SJCRH30 (cell line): Measurements from ENCODE around the gene CTBP1. TPM values are rescaled to one million over a fixed set of nuclear protein-coding genes. Genes with fewer than 3 reads are reported as not detected.

Experiments used
- DNase-seq, 2 experiments: peaks; one replicate each; pipeline ENCODE4 v3.0.0-alpha.2; 2015 to 2020
- H3K27ac ChIP-seq: fragments of 250-450 bp; sonication (Bioruptor Pico); 2 replicates; pipeline ENCODE4 v1.5.1; 2020; ENCODE audit warnings: mild to moderate bottlenecking, moderate library complexity
- H3K27me3 ChIP-seq: fragments of 250-450 bp; sonication (Bioruptor Pico); 2 replicates; pipeline ENCODE4 v1.5.1; 2020; ENCODE audit warnings: mild to moderate bottlenecking, moderate library complexity
- H3K36me3 ChIP-seq: fragments of 250-450 bp; sonication (Bioruptor Pico); 2 replicates; pipeline ENCODE4 v1.5.1; 2020; ENCODE audit warnings: mild to moderate bottlenecking, moderate library complexity
- H3K4me1 ChIP-seq: fragments of 250-450 bp; sonication (Bioruptor Pico); 2 replicates; pipeline ENCODE4 v1.5.1; 2020; ENCODE audit warnings: mild to moderate bottlenecking, moderate library complexity
- H3K4me3 ChIP-seq: fragments of 250-450 bp; sonication (Bioruptor Pico); 2 replicates; pipeline ENCODE4 v1.5.1; 2020; ENCODE audit warnings: mild to moderate bottlenecking, moderate library complexity
- H3K9me3 ChIP-seq: fragments of 250-450 bp; sonication (Bioruptor Pico); replicated peaks from 2 replicates; pipeline ENCODE4 v1.5.1; 2020; ENCODE audit warnings: mild to moderate bottlenecking, moderate library complexity
- total RNA-seq: library from RNA; depleted of rRNA; stranded (reverse); fragments of >200 nt; shearing (Covaris generic); gene quantifications from 2 replicates; pipeline ENCODE4 v1.2.3, GENCODE V29; 2014

Gene CTBP1
- total RNA-seq, 1 experiment from 2014 or later, result 141 TPM

- no peaks in the 10 kb centered on the region for H3K36me3 ChIP-seq
- H3K9me3 ChIP-seq, result peaks cover 8% of the 10 kb centered on the region; the same call in 1 of the 2 replicates
- no peaks in the 10 kb centered on the region for H3K27me3 ChIP-seq
- no peak overlapping the region for H3K27ac ChIP-seq
- no peak for DNase-seq
- H3K4me1 ChIP-seq, result peaks cover 18% of the 10 kb centered on the region
- no peak overlapping the region for H3K4me3 ChIP-seq
Observed at GRCh38 chr4:1174941-1175634, 73.8 kb downstream of the CTBP1 start.

- peak in 1 of 2 experiments; percentile 36 for DNase-seq
- H3K36me3 ChIP-seq, result no peaks in the 10 kb centered on the region
- no peaks in the 10 kb centered on the region for H3K9me3 ChIP-seq
- H3K27ac ChIP-seq, result no peak overlapping the region
- no peaks in the 10 kb centered on the region for H3K27me3 ChIP-seq
- peaks cover 16% of the 10 kb centered on the region for H3K4me1 ChIP-seq
- H3K4me3 ChIP-seq, result no peak overlapping the region
Observed at GRCh38 chr4:1172971-1173757, 75.8 kb downstream of the CTBP1 start.

DNA sequence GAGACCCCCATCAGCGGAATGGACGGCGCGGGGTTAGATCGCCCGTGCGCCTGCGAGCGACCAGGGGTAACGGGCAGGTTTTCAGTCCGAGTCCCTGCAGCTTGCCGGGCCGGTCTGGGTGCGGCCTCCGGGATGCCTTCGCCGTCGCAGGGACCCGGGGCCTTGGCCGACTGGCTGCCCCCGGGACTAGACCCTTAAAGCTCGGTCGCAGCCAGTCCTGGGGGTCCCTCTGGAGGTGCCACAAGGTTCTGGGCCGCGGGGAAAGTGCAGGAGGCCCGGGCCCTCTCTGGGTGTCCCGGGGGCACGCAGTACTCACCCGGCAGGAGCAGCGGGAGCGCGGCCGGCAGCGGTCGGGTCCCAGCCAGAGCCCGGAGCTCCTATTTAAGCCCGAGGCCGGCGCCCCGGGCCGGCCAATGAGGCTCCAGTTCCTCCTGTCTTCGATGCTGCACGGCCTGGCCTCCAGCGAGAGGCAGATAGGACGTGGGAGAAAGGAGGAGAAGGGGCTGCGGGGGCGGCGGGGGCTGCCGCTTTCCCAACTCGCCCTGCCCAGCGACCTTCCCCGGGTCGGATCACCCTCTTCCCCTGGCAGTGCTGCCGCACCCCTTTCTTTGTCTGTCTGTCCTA is 76.6 kb downstream of the CTBP1 start, which contains the start of gene SPON2:
SPON2 (minus strand) TSS at position 356 of the 624 bp plus-strand sequence.
- Histone ChIP-seq H3K36me3 (no peaks in the 10 kb centered on the region), H3K4me3 (no peak within 1 kb of the TSS), H3K9me3 (no peaks in the 10 kb centered on the region), H3K4me1 (peaks cover 11% of the 10 kb centered on the region), H3K27me3 (no peaks in the 10 kb centered on the region), H3K27ac (no peak within 1 kb of the TSS)
- DNase-seq, result no peak

GRCh38 chr4:1171311-1172227 is 77.4 kb downstream of the CTBP1 start:
- no peak for DNase-seq
- peaks cover 11% of the 10 kb centered on the region; the same call in 1 of the 2 replicates for H3K4me1 ChIP-seq
- H3K27ac ChIP-seq, result no peak overlapping the region
- H3K4me3 ChIP-seq, result no peak overlapping the region
- H3K9me3 ChIP-seq, result no peaks in the 10 kb centered on the region
- H3K36me3 ChIP-seq, result no peaks in the 10 kb centered on the region
- H3K27me3 ChIP-seq, result no peaks in the 10 kb centered on the region

GRCh38 chr4:1170976-1171310 is 78.0 kb downstream of the CTBP1 start:
- Histone ChIP-seq H3K4me1 (peaks cover 11% of the 10 kb centered on the region; the same call in 1 of the 2 replicates), H3K36me3 (no peaks in the 10 kb centered on the region), H3K27me3 (no peaks in the 10 kb centered on the region), H3K9me3 (no peaks in the 10 kb centered on the region), H3K4me3 (no peak overlapping the region), H3K27ac (no peak overlapping the region)
- no peak for DNase-seq

GRCh38 chr4:1170156-1170975 is 78.6 kb downstream of the CTBP1 start:
- Histone ChIP-seq H3K4me3 (no peak overlapping the region), H3K9me3 (no peaks in the 10 kb centered on the region), H3K27me3 (no peaks in the 10 kb centered on the region), H3K36me3 (no peaks in the 10 kb centered on the region), H3K27ac (no peak overlapping the region), H3K4me1 (peaks cover 11% of the 10 kb centered on the region; the same call in 1 of the 2 replicates)
- DNase-seq, result no peak

DNA sequence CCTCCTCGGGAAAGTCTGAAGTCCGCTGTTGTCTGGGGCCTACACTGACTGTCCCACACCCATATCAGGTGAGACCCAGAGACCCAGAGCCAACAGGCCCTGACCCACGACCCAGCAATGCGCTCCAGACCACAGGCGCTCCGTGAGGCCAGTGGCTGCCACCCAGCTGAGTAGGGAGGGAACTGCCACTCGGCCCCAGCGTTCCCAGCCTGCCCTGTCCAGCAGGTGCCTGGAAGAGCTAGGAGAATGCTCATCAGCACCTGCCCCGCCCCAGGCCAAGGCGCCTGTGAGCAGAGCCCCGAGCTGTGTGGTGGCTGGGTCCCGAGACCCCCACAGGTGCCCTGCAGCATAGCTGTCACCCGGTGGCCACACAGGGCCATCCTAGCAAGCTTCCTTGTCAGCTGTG is 79.2 kb downstream of the CTBP1 start:
- H3K4me1 ChIP-seq, result peaks cover 11% of the 10 kb centered on the region; the same call in 1 of the 2 replicates
- H3K4me3 ChIP-seq, result no peak overlapping the region
- no peaks in the 10 kb centered on the region for H3K9me3 ChIP-seq
- H3K27me3 ChIP-seq, result no peaks in the 10 kb centered on the region
- H3K36me3 ChIP-seq, result no peaks in the 10 kb centered on the region
- no peak overlapping the region for H3K27ac ChIP-seq
- DNase-seq, result no peak

GRCh38 chr4:1169171-1169671 is 79.7 kb downstream of the CTBP1 start:
- no peak for DNase-seq
- peaks cover 11% of the 10 kb centered on the region; the same call in 1 of the 2 replicates for H3K4me1 ChIP-seq

DNA sequence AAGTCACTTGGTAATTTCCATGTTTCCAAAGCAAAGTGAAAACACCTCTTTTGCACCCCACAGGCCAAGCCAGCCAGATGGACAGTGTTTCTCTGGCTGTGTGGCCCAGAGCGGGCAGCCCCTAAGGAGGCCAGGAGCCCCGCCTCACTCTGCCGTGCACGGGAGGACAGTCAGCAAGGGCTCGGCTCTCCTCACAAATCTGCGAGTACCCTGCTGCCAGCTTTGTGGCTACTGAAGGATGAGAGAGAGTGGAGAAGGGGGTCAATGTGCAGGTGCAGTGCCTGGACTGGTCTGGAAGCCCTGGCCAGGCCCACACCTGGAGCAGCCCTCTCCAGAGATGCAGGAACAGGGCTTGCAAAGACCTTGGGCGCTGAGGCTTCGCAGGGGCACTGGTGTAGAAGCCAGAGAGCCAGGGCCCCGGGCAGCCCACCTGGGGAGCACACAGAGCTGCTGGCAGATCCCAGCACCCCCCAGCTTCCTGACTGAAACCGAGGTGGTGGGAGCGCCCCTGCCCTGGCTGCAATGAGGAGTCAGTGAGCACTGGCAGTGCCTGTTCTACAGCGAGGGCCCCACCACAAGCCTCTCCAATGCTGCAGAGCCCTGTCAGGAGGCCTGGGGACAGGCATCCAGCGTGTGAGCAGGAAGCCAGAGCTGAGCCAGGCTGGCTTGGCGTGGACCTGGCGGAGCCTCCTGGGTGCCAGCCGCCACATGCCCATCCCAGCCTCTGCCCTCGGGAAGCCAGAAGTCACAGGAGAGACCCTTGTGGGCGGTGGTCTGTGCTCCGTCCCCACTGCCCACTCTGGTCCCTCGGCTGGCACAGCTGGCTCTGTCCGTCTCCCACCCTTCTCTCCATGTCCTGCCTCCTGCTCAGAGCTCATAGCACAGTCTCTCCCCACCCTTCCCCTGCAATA is 80.5 kb downstream of the CTBP1 start:
- Histone ChIP-seq H3K27ac (no peak overlapping the region), H3K4me3 (peak overlapping the region; percentile 57), H3K27me3 (no peaks in the 10 kb centered on the region), H3K36me3 (no peaks in the 10 kb centered on the region), H3K9me3 (no peaks in the 10 kb centered on the region), H3K4me1 (peaks cover 7% of the 10 kb centered on the region; the same call in 1 of the 2 replicates)
- DNase-seq, result peak in 1 of 2 experiments; percentile 48

More at GRCh38 chr4:1169171-1169671, 79.7 kb downstream of the CTBP1 start:
- no peak overlapping the region for H3K27ac ChIP-seq
- no peaks in the 10 kb centered on the region for H3K9me3 ChIP-seq
- H3K36me3 ChIP-seq, result no peaks in the 10 kb centered on the region
- H3K27me3 ChIP-seq, result no peaks in the 10 kb centered on the region
- no peak overlapping the region for H3K4me3 ChIP-seq

DNA sequence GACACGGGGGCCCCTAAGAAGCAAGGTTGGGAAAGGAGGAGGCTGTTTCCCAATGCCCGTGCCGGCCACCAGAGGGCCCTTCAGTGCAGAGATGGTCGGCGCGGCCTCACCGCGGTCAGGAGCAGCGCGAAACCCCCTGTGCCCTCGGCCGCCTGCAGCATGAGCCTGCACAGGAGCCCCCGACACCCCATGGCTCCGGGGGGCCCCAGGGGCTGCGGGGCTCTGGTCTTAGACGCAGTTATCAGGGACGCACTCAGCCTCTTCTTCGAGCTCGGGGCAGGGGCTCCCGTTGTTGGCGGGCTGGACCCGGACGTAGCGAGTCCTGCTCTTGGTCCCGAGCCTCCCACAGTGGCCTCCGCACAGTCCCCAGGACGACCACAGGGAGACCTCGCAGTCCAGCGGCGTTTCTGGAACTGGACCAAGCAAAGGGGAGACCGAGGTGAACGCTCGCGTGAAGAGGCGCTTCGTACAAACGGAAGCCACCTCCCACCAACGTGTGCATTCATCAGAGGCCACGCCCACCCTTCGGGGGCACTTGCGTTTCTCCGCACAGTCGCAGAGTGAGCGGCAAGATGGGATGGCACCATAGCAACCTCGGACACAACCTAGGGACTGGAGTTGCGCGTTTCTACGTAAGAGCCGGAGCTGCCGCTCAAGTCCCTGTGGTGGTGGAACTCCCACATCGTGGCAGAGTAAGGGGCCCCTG is 81.5 kb downstream of the CTBP1 start:
- DNase-seq, result peak; percentile 84 to 86
- no peaks in the 10 kb centered on the region for H3K9me3 ChIP-seq
- no peaks in the 10 kb centered on the region for H3K27me3 ChIP-seq
- peak overlapping the region; percentile 28; the same call in 1 of the 2 replicates for H3K27ac ChIP-seq
- no peaks in the 10 kb centered on the region for H3K36me3 ChIP-seq
- H3K4me1 ChIP-seq, result peaks cover 7% of the 10 kb centered on the region; the same call in 1 of the 2 replicates
- H3K4me3 ChIP-seq, result peak overlapping the region; percentile 57

GRCh38 chr4:1166509-1167243 is 82.3 kb downstream of the CTBP1 start:
- Histone ChIP-seq H3K36me3 (no peaks in the 10 kb centered on the region), H3K9me3 (no peaks in the 10 kb centered on the region), H3K27me3 (no peaks in the 10 kb centered on the region), H3K27ac (no peak overlapping the region), H3K4me1 (peaks cover 7% of the 10 kb centered on the region; the same call in 1 of the 2 replicates), H3K4me3 (peak overlapping the region; percentile 57; the same call in 1 of the 2 replicates)
- no peak for DNase-seq
